Kidney (tissue), 14 donors: ENCODE data around the gene CPVL. TPM values are rescaled to one million over a fixed set of nuclear protein-coding genes. Genes with fewer than 3 reads are reported as not detected.

ENCODE experiments used
- DNase-seq, 5 donors: peaks; one replicate each; pipeline ENCODE4 v3.0.0-alpha.2; 2013 to 2020
- FAIRE-seq: peaks from 2 replicates; lab custom pipeline; 2012; peaks lifted over from hg19 to GRCh38; lab: Jason Lieb, UNC
- H3K27ac ChIP-seq, 2 donors: one replicate each; pipeline ENCODE4 v1.7.0; 2013; ENCODE audit warnings: low read depth in 2 of 2, low read length in 2 of 2, inconsistent platforms in 1 of 2
- H3K27me3 ChIP-seq: one replicate; pipeline ENCODE4 v1.7.1; 2013; ENCODE audit warnings: low read length, inconsistent platforms; ENCODE audit not compliant: control insufficient read depth, insufficient read depth
- H3K36me3 ChIP-seq, 3 donors: one replicate each; pipeline versions ENCODE4 v1.7.0 to v1.7.1; 2013; ENCODE audit warnings: low read length in 3 of 3, control low read depth in 1 of 3, inconsistent platforms in 1 of 3; ENCODE audit not compliant: insufficient read depth in 3 of 3, control insufficient read depth in 2 of 3
- H3K4me1 ChIP-seq, 3 donors: one replicate each; pipeline versions ENCODE4 v1.7.0 to v1.7.1; 2013; ENCODE audit warnings: low read length in 3 of 3, inconsistent platforms in 1 of 3, low read depth in 1 of 3; ENCODE audit not compliant: control insufficient read depth in 2 of 3, insufficient read depth in 2 of 3
- H3K4me3 ChIP-seq, 3 donors: one replicate each; pipeline versions ENCODE4 v1.7.0 to v1.8.1; 2013; ENCODE audit warnings: low read length in 3 of 3, control low read depth in 1 of 3, inconsistent platforms in 1 of 3
- H3K9ac ChIP-seq, 3 donors: one replicate each; pipeline versions ENCODE4 v1.7.0 to v1.7.1; 2013; ENCODE audit warnings: low read length in 3 of 3, control low read depth in 1 of 3, inconsistent platforms in 1 of 3
- H3K9me3 ChIP-seq, 3 donors: one replicate each; pipeline versions ENCODE4 v1.7.0 to v1.7.1; 2013; ENCODE audit warnings: low read length in 3 of 3, control low read depth in 1 of 3, inconsistent platforms in 1 of 3; ENCODE audit not compliant: control insufficient read depth in 2 of 3, insufficient read depth in 1 of 3
- intact Hi-C: fragments of 100-400 bp; cut with DNase I; formaldehyde crosslinking; loops from one replicate; pipeline ENCODE4 v1.11.1; 2022
- polyA plus RNA-seq: library from polyadenylated mRNA; stranded (reverse); fragments of 350-450 nt; fragmentation: Illumina TruSeq; extraction: RNeasy Lipid Tissue Mini Kit (QIAGEN cat#74804); gene quantifications from one replicate; pipeline ENCODE4 v1.2.3, GENCODE V29; 2014; ENCODE audit warnings: low read depth, low replicate concordance; ENCODE audit not compliant: insufficient read depth
- total RNA-seq: library from RNA; stranded (reverse); fragmentation: NEBNext Ultra II Directional; extraction: Animal tissue kit (Norgen Biotek cat#: 25700); gene quantifications from one replicate; pipeline ENCODE4 v1.2.1, GENCODE V29; 2021
- TF ChIP-seq, protein P1 (sequence below): IDR thresholded peaks from 3 replicates; pipeline ENCODE4 v1.5.1; 2012; ENCODE audit warnings: mild to moderate bottlenecking, moderate library complexity, borderline replicate concordance; ENCODE audit not compliant: insufficient read depth; ENCODE audit errors: extremely low read depth
- donor health status: control.
- donor health status: control.
- donor health status: control.
- donor health status: control.
- donor health status: control.
- donor health status: DM: yes; HTN: yes; CAD: no.
- donor health status: Normal renal cell carcinoma (clear cell type).

CPVL gene
- total and polyA plus RNA-seq, 2 donors from 2014 or later = 104 to 133 TPM

DNA sequence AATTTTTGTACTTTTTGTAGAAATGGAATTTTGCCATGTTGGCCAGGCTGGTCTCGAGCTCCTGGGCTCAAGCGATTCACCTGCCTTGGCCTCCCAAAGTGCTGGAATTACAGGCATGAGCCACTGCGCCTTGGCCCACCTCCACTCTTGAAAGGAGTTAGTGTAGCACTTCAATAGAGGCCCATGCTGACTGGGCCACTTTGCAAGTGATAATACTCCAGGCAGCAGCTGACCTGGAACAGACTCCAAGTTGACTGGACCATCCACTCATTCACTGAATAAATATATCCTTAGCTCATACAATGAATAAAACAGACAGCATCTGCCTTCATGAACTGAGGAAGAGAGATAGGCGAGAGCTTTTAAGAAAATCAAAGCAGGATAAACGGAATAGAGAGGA is 14.7 kb downstream of the CPVL start:
- intact Hi-C loops = no loop called here
- peaks cover 0 to 4% (median 0%) of the 10 kb centered on the region in 3 donors for H3K9me3 ChIP-seq
- H3K9ac ChIP-seq = no peak overlapping the region
- no peaks in the 10 kb centered on the region for H3K27me3 ChIP-seq
- DNase-seq = no peak
- no peak overlapping the region for H3K4me3 ChIP-seq
- FAIRE-seq = no peak
- peaks cover 0 to 4% (median 2%) of the 10 kb centered on the region in 3 donors for H3K4me1 ChIP-seq
- TF ChIP-seq, protein P1, sequence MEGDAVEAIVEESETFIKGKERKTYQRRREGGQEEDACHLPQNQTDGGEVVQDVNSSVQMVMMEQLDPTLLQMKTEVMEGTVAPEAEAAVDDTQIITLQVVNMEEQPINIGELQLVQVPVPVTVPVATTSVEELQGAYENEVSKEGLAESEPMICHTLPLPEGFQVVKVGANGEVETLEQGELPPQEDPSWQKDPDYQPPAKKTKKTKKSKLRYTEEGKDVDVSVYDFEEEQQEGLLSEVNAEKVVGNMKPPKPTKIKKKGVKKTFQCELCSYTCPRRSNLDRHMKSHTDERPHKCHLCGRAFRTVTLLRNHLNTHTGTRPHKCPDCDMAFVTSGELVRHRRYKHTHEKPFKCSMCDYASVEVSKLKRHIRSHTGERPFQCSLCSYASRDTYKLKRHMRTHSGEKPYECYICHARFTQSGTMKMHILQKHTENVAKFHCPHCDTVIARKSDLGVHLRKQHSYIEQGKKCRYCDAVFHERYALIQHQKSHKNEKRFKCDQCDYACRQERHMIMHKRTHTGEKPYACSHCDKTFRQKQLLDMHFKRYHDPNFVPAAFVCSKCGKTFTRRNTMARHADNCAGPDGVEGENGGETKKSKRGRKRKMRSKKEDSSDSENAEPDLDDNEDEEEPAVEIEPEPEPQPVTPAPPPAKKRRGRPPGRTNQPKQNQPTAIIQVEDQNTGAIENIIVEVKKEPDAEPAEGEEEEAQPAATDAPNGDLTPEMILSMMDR = no peak
- no peak overlapping the region for H3K27ac ChIP-seq
- no peaks in the 10 kb centered on the region for H3K36me3 ChIP-seq

DNA sequence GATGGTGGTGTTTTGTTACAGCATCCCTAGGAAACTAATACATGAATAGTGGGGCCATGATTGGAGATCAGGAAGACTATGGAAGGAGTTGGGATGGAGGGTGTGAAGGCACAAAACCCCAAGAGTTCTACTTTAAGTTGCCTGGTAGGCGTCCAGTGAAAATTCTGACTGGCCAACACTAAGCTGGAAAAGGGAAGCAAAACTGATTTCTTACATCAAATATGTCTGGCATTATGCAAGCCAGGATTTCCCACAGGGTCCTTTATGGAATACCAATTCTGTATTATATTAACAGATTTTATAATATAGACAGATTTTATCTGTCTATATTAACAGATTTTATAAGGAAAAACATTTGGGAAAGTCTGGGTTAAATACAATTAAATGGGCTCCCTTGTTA is 16.2 kb downstream of the CPVL start:
- DNase-seq = no peak
- Histone ChIP-seq H3K4me1 (peaks cover 0 to 4% (median 2%) of the 10 kb centered on the region in 3 donors), H3K4me3 (no peak overlapping the region), H3K27ac (no peak overlapping the region), H3K9me3 (no peaks in the 10 kb centered on the region), H3K36me3 (no peaks in the 10 kb centered on the region), H3K9ac (no peak overlapping the region), H3K27me3 (no peaks in the 10 kb centered on the region)
- intact Hi-C loops = no loop called here
- TF ChIP-seq, protein P1 = no peak
- FAIRE-seq = no peak

DNA sequence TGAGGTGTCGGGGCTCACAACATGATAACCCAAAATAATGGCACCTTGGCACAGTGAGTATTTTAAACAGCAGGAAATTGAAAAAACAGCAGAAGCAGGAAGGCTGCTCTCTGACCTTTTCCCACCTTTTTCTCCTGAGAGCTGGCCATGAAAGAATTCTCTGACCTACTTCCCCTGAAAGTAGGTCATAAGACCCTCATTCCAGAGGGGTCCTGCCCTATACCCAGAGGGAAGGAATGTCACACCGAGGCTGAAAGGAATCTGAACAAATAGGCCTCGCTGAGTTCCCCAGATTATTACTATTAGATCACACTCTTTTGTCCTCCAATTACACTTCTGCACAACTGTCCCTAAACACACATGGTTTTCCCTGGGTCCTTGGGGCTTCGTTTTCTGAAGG is 18.8 kb downstream of the CPVL start:
- Histone ChIP-seq H3K4me3 (no peak overlapping the region), H3K27me3 (no peaks in the 10 kb centered on the region), H3K9me3 (no peaks in the 10 kb centered on the region), H3K9ac (no peak overlapping the region), H3K4me1 (peaks cover 0 to 7% (median 2%) of the 10 kb centered on the region in 3 donors), H3K36me3 (no peaks in the 10 kb centered on the region), H3K27ac (no peak overlapping the region)
- intact Hi-C loops = no loop called here
- FAIRE-seq = no peak
- peak in 1 of 5 donors; percentile 45 for DNase-seq
- TF ChIP-seq, protein P1 = no peak

DNA sequence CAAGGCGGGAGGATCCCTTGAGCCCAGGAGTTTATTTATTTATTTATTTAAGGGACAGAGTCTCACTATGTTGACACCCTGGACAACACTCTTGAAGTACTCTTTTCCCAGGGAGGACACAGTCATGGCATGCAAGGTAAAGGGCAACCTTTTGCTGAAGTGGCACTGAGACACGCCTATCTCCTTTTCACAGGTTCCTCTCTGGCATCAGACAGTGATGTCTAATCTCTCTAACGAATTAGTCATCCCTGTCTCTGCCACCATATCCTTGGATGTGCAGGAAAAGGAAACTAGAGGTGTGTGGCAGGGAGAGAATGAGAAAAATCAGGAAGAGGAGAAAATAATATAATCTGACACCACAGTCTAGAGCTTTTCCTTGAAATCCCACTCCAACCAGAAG is 19.5 kb downstream of the CPVL start:
- intact Hi-C loops = no loop called here
- peaks cover 0 to 14% (median 6%) of the 10 kb centered on the region in 3 donors for H3K4me1 ChIP-seq
- no peak overlapping the region for H3K9ac ChIP-seq
- no peak overlapping the region for H3K4me3 ChIP-seq
- H3K36me3 ChIP-seq = no peaks in the 10 kb centered on the region
- H3K27ac ChIP-seq = no peak overlapping the region
- DNase-seq (no peak), FAIRE-seq (no peak)
- no peaks in the 10 kb centered on the region for H3K27me3 ChIP-seq
- TF ChIP-seq, protein P1 = no peak
- H3K9me3 ChIP-seq = no peaks in the 10 kb centered on the region
